Endometrial microvascular endothelial cells (primary cell): ENCODE data around the gene C11orf21. TPM values are rescaled to one million over a fixed set of nuclear protein-coding genes. Genes with fewer than 3 reads are reported as not detected.
"Not testable (repeated sequence)": the region's sequence is repeated elsewhere in the genome, so short reads cannot be mapped to it uniquely, and the experiment has no call there.

Source experiments
- in situ Hi-C: cut with HindIII; loops from 2 replicates; pipeline ENCODE4 v1.10.0; 2017; ENCODE audit warnings: low sequenced_read_pairs, low pct_unique_long_range_greater_than_20kb; ENCODE audit errors: inconsistent ontology term
- total RNA-seq: library from RNA; depleted of rRNA; stranded (reverse); fragments of >200 nt; gene quantifications from one replicate; pipeline ENCODE4 v1.2.3, GENCODE V29; 2015; ENCODE audit errors: inconsistent ontology term

C11orf21 gene
- total RNA-seq, 1 donor from 2014 or later = not detected

- in situ Hi-C loops = no loop called here
Measured at GRCh38 chr11:2300936-2301630, 635 bp downstream of the C11orf21 start.

- in situ Hi-C loops = no loop called here
Measured at GRCh38 chr11:2300290-2300935, 1.3 kb downstream of the C11orf21 start.

GRCh38 chr11:2299773-2300172 lies 1.9 kb downstream of the C11orf21 start:
- in situ Hi-C loops = no loop called here

- in situ Hi-C loops = no loop called here
Measured at GRCh38 chr11:2298795-2299761, 2.6 kb downstream of the C11orf21 start.

- in situ Hi-C loops = no loop called here
Measured at GRCh38 chr11:2298131-2298794, 3.5 kb downstream of the C11orf21 start.

- in situ Hi-C loops = no loop called here
Measured at GRCh38 chr11:2297623-2298030, 4.1 kb downstream of the C11orf21 start.

- in situ Hi-C loops = no loop called here
Measured at GRCh38 chr11:2296913-2297622, 4.7 kb downstream of the C11orf21 start.

GRCh38 chr11:2295971-2296912 lies 5.5 kb downstream of the C11orf21 start:
- in situ Hi-C loops = no loop called here

- in situ Hi-C loops = no loop called here
Measured at GRCh38 chr11:2294926-2295290, 6.8 kb downstream of the C11orf21 start.

GRCh38 chr11:2293984-2294925 lies 7.5 kb downstream of the C11orf21 start:
- in situ Hi-C loops = no loop called here

- in situ Hi-C loops = no loop called here
Measured at GRCh38 chr11:2293531-2293971, 8.2 kb downstream of the C11orf21 start.

- in situ Hi-C loops = no loop called here
Measured at GRCh38 chr11:2290351-2290841, 11.3 kb downstream of the C11orf21 start.

GRCh38 chr11:2289859-2290258 lies 11.9 kb downstream of the C11orf21 start:
- in situ Hi-C loops = no loop called here

- in situ Hi-C loops = no loop called here
Measured at GRCh38 chr11:2289350-2289749, 12.4 kb downstream of the C11orf21 start.

GRCh38 chr11:2287091-2287490 lies 14.6 kb downstream of the C11orf21 start:
- in situ Hi-C loops = no loop called here

GRCh38 chr11:2286350-2286749 lies 15.4 kb downstream of the C11orf21 start:
- in situ Hi-C loops = not testable (repeated sequence)
